ENCODE data around the gene FYB1.
"Not testable (repeated sequence)": the region's sequence is repeated elsewhere in the genome, so short reads cannot be mapped to it uniquely, and the experiment has no call there.

Gene FYB1

GRCh38 chr5:39186722-39187539, 32.4 kb downstream of the FYB1 start:
- no peak for DNase-seq

DNA sequence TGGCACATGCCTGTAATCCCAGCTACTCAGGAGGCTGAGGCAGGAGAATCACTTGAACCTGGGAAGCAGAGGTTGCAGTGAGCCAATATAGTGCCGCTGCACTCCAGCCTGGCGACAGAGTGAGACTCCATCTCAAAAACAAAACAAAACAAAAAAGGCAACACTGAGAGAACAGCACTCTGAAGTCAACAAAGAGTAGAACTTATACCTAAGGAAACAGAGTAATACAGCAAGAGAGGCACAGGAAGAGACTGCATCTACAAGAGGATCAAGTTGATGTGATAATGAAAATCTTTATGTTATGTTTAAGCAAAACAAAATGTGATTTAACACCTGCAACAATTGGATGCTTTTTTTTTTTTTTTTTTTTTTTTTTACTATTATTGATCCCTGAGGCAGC, 33.1 kb downstream of the FYB1 start:
- no peak for DNase-seq

- no peak for DNase-seq
Observed at GRCh38 chr5:39185761-39186160, 33.6 kb downstream of the FYB1 start.

GRCh38 chr5:39179561-39179960, 39.8 kb downstream of the FYB1 start:
- DNase-seq, result not testable (repeated sequence)

DNA sequence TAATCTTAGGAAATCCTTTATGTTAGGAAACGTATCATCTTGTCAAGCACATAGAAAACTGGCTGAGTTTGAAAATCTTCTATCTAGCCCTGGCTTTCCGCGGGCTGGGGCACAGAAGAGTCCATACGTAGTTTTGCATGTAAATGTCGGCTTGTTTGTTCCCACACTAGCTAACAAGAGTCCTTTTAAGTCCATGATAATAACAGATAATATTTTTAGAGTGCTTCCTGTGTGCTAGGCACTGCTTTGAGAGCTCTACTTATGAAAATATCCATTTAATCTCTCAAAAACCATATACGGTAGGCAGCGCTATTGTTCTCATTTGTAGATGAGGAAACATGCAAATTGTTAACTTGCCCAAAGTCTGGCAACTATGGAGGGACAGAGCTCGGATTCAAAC, 40.5 kb downstream of the FYB1 start:
- no peak for DNase-seq

DNA sequence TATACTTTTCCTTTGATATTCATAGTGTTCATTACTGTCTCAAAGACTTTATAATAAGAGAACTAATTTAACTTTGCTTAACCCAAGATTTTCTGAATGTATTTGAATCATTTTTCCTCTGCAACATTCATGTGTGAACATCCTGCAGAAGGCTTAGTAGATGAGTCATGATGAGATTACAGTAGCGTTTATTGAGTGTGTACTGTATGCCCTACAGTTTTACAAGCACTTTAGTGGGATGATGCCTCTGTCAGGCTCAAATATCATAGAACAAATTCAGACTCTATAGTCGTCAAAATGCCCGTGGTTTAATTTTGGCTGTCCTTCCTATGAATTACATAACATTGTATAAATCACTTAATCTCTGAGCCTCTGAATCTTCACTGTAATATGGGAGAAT, 41.2 kb downstream of the FYB1 start:
- DNase-seq, result no peak

DNA sequence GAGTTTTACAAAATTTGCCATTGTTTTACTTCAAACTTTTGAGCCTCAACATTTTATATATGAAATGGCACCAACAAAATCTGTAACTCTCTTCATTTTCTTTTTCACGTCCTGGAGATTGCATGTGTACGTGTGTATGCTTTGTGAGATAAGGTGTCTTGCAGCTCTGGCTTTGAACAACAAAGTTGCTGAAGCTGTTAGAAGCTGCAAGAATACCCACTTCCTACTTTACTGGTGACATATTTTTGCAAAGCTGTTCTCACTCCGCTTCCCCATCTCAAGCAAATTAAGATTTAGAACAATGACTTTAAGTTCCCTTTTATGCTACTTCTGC, 41.8 kb downstream of the FYB1 start:
- DNase-seq, result no peak

- no peak for DNase-seq
Observed at GRCh38 chr5:39176759-39177630, 42.4 kb downstream of the FYB1 start.

GRCh38 chr5:39175273-39175955, 43.9 kb downstream of the FYB1 start:
- no peak for DNase-seq

DNA sequence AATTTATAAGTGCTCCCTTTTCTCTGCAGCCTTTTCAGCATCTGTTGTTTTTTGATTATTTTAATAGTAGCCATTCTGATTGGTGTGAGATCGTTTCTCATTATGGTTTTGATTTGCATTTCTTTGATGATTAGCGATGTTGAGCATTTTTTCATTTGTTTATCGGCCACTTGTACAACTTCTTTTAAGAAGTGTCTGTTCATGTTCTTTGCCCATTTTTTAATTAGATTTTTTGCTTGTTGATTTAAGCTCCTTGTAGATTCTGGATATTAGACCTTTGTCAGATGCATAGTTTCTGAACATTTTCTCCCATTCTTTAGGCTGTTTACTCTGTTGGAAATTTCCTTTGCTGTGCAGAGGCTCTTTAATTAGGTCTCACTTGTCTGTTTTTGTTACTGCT, 46.3 kb downstream of the FYB1 start:
- no peak for DNase-seq

DNA sequence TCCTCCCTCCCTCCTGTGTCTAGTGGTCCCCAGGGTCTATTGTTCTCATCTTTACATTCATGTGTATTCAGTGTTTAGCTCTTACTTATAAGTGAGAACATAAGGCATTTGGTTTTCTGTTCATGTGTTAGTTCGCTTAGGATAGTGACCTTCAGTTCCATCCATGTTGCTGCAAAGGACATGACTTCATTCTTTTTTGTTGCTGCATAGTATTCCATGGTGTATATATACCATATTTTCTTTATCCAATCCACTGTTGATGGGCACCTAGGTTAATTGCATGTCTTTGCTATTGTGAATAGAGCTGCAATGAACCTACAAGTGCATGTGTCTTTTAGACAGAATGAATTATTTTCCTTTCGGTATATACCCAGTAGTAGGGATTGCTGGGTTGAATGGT, 46.8 kb downstream of the FYB1 start:
- no peak for DNase-seq

- no peak for DNase-seq
Observed at GRCh38 chr5:39171647-39172046, 47.7 kb downstream of the FYB1 start.

DNA sequence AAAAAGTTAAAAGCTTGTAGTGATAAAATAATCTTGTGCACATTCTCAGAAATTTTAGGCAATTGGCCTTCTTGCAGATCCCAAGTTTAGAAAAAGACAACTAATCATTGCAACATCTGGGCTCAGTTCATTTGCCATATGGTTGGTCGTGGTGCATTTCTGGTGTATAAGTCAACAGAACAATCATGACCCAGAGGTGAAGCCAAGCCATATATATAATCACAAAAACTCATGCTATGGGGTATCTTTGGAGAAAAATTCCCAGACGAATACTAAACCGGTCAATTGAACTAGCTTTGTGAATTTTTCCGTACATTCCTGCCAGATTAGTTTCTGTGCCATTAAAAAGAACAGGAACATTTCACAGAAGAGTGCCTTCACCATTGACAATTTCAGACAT, 50.3 kb downstream of the FYB1 start:
- no peak for DNase-seq

DNA sequence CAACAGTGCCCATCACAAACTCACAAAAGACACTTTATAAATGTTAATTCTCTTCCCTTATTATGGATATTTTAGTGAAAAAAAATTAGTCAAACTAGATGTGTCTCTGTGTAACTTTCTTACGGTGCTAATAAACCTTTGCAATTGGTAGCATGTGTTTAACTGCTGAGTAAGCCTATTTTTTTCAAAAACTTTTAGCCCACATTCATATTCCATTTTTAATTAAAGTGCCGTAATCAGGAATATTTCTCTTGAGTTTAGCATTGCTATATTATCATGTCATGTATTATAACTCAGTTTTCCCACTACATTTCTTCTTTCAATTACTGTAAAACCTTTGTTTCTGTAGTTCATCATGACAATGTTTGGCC, 51.4 kb downstream of the FYB1 start:
- DNase-seq, result no peak

- no peak for DNase-seq
Observed at GRCh38 chr5:39167141-39167971, 52.0 kb downstream of the FYB1 start.

- DNase-seq, result no peak
Observed at GRCh38 chr5:39164529-39165402, 54.6 kb downstream of the FYB1 start.

DNA sequence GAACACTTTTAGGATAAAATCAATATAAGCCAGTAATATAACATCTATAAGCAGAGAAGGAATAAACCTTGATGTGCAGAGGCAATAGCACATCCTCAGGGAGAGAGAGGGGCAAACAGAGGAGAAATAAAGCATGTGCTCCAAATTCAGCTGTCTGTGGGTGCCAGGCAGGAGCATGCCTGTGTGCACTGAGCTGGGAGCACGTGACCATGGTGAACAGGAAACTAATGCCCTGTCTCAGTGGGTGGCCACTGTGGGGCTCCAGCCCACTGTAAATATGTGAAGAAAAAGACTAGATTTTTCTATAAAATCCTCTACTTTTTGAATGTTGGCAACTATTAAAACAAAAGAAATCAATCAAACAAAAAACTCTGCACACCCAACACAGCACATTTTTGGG, 55.3 kb downstream of the FYB1 start:
- DNase-seq, result no peak

DNA sequence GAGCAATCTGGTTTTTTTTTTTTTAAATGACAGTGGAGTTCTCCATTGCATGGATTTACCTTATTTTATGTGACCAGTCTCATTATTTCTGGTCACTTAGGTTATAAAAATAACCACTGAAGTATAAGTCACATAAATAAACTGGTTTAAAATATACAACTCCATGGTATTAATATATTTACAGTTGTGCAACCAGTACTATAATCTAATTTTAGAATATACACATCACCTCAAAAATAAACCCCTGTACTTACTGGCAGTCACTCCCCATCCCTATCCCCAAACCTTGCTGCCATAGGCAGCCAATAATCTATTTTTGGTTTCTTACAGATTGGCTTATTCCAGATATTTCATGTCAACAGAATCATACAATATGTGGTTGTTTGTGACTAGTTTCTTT, 57.8 kb downstream of the FYB1 start:
- no peak for DNase-seq

- no peak for DNase-seq
Observed at GRCh38 chr5:39160576-39161213, 58.7 kb downstream of the FYB1 start.

- DNase-seq, result no peak
Observed at GRCh38 chr5:39159811-39160490, 59.4 kb downstream of the FYB1 start.

- DNase-seq, result no peak
Observed at GRCh38 chr5:39158786-39159185, 60.6 kb downstream of the FYB1 start.

All from NCI-H2171 treated with DMSO at 0.1 percent for 48 hours (cell line).